Astrocyte of the cerebellum (primary cell): ENCODE measurements around the gene KCNN4.
A peak's percentile ranks its signal among the peaks of the same experiment; 100 is the strongest.

Experiments used
- DNase-seq: peaks from one replicate; pipeline ENCODE4 v3.0.0-alpha.2; 2011; ENCODE audit warnings: low read depth
- H3K4me3 ChIP-seq: 2 replicates; pipeline ENCODE4 v1.5.1; 2011; ENCODE audit warnings: mild to moderate bottlenecking, low read depth, low read length, moderate library complexity
- CTCF ChIP-seq: IDR thresholded peaks from 2 replicates; pipeline ENCODE4 v1.5.1; 2012; ENCODE audit warnings: low read length, low read depth, moderate library complexity, mild to moderate bottlenecking; ENCODE audit errors: missing control alignments
- in situ Hi-C: cut with HindIII; loops from 2 replicates; pipeline ENCODE4 v1.10.0; 2017; ENCODE audit warnings: low sequenced_read_pairs

The KCNN4 gene

DNA sequence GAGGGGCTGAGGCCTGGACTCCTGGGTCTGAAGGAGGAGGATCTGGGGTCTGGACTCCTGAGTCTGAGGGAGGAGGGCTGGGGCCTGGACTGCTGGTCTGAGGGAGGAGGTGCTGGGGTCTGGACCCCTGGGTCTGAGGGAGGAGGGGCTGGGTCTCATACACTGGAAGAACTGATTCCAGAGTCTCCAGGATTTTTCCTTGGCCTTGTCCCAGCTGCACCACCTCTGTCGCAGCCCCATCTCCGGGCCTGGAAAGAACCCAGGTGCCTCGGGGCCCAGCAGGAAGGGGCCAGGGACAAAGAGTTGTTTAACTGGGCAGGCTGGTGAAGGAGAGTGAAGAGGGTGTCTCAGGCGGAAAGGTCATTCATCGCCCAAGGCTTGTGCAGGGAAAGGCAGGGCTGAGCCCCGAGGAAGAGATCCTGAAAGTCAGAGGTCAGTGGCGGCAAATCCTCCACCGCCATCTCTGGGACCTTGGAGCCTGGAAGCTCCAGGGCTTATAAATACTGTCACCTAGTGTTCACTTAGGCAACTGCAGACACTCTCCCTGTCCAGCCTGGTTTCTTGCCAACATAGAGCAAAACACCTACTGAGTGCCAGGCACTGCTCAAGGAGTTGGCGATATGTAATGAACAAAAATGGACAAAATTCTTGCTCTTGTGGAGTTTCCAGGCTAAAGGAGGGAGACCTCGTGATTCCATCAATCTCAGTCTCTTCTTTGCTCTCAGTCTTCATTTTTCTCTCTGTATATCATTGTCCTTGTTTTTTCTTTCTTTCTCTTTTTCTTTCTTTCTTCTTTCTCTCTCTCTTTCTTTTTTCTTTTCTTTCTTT lies 4.4 kb upstream of the KCNN4 start:
- no peak for DNase-seq
- H3K4me3 ChIP-seq, result no peak overlapping the region
- in situ Hi-C loops, result loop anchor here (5.0 kb wide), 1 partner anchor 43 kb away; no protein-coding TSS in a partner anchor
- peak; percentile 100 for TF ChIP-seq CTCF

DNA sequence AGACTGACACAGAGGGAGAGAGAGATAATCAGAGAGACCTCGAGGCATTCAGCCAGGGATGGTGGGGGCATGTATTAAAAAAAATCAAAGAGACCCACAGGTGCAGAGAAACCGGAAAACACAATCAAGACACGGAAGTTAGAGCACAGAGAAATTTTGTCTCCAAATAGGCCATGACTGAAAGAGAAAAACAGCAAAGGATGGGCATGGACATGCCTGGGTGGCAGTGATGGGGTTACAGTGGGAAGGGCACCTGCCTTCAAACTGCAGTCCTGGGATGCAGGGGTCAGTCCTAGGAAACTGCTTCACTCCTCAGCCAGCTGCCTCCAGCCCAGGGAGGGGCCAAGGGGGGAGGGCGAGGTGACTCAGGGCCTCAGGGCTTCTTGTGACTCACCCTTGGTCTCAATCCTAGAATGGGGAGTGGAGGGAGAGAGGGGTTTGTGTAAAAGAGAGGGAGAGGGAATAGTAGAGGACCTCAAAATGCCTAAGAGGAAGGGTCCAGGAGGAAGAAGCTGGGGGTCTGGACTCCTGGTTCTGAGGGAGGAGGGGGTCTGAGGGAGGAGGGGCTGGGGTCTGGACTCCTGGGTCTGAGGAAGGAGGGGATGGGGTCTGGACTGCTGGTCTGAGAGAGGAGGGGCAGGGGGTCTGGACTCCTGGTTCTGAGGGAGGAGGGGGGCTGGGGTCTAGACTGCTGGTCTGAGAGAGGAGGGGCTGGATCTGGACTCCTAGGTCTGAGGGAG lies 3.6 kb upstream of the KCNN4 start:
- in situ Hi-C loops, result no loop called here
- H3K4me3 ChIP-seq, result no peak overlapping the region
- TF ChIP-seq CTCF, result no peak
- DNase-seq, result peak; percentile 56

DNA sequence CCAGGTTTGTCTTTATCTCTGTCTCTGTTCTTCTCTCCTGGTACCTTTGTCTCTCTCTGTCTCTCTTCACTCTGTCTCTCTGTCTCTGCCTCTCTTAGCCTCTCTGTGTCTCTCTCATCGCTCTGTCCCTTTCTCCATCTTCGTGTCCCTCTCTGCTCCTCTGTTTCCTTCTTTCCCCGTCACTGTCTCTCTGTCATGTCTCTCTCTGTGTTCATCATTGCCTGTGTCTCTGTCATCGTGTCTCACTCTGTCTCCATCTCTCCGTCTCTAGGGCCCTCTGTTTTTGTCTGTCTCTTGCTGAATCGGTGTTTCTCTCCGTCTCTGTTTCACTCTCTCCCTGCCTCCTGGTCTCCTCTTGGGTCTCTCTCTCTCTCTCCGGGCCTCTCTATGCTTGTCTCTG lies 2.9 kb upstream of the KCNN4 start:
- in situ Hi-C loops, result no loop called here
- no peak for DNase-seq
- TF ChIP-seq CTCF, result no peak
- H3K4me3 ChIP-seq, result no peak overlapping the region

DNA sequence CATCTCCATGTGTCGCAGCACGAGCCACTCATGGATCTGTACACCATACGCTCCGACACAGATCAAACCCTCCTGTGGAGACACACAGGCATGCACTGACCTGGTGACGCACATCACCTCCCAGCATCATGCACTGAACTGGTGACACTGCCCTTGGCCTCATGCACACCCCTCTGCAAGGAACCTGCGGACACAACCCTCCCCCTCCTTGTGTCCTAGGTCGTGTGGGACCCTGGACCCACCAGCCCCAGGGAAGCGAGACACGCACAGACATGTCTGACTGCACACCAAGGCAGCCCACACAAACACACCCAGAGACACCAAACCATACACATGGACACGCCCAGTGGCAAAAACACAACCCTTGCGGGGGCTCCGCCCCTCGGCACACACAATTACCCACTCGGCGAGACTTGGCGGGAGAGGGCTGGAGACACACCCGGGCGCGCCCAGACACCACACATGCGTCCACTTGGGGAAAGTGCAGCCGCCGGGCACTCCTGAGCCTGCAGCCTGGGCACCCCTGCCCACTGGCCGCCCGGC lies 2.0 kb upstream of the KCNN4 start:
- in situ Hi-C loops, result no loop called here
- DNase-seq, result no peak
- TF ChIP-seq CTCF, result no peak
- H3K4me3 ChIP-seq, result no peak overlapping the region

DNA sequence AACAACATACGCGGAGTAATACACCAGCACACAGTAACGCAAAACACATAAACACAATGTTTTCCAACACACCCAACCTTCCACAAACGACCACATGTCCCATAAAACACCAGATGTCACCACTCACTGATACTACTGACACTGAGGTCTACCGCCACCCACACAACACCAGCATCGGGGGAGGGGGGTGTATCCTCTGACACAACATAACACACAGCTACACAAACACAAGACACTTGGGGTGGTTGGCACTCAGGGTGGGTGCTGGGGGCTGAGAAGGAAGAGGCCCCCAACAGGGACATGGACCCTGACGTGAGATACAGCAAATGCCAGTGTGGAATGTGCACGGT lies 1.5 kb upstream of the KCNN4 start:
- no peak for TF ChIP-seq CTCF

GRCh38 chr19:43781630-43782310 lies 997 bp upstream of the KCNN4 start:
- no peak for DNase-seq
- no peak for TF ChIP-seq CTCF
- no peak overlapping the region for H3K4me3 ChIP-seq
- in situ Hi-C loops, result no loop called here

More for the DNA sequence above, 1.5 kb upstream of the KCNN4 start:
- no peak overlapping the region for H3K4me3 ChIP-seq
- in situ Hi-C loops, result no loop called here
- DNase-seq, result no peak
